MM.1S (cell line): Measurements from ENCODE around the gene PIWIL1.

Experiments
- DNase-seq: peaks from one replicate; pipeline ENCODE4 v3.0.0-alpha.2; 2015
- H2AFZ ChIP-seq: fragments of 300-600 bp; sonication (generic); 2 replicates; pipeline ENCODE4 v1.6.0; 2016; ENCODE audit warnings: antibody characterized with exemption, low read length
- H3F3A ChIP-seq: fragments of 300-600 bp; sonication (generic); 2 replicates; pipeline ENCODE4 v1.6.1; 2016; ENCODE audit warnings: mild to moderate bottlenecking, antibody characterized with exemption, low read length, moderate library complexity, mixed read lengths; ENCODE audit not compliant: insufficient read depth
- H3K27ac ChIP-seq: fragments of 300-600 bp; sonication (generic); 2 replicates; pipeline ENCODE4 v1.5.1; 2016; ENCODE audit warnings: mild to moderate bottlenecking, low read length
- H3K27me3 ChIP-seq: fragments of 300-600 bp; sonication (generic); replicated peaks from 2 replicates; pipeline ENCODE4 v1.6.0; 2016; ENCODE audit warnings: low read length; ENCODE audit not compliant: insufficient read depth
- H3K36me3 ChIP-seq: fragments of 300-600 bp; sonication (generic); replicated peaks from 2 replicates; pipeline ENCODE4 v1.6.1; 2016; ENCODE audit warnings: mild to moderate bottlenecking, low read length, mixed read lengths; ENCODE audit not compliant: insufficient read depth
- H3K4me1 ChIP-seq: fragments of 300-600 bp; sonication (generic); 2 replicates; pipeline ENCODE4 v1.6.1; 2016; ENCODE audit warnings: low read length, mixed read lengths
- H3K4me2 ChIP-seq: fragments of 300-600 bp; sonication (generic); 2 replicates; pipeline ENCODE4 v1.6.0; 2016; ENCODE audit warnings: low read depth, low read length
- H3K4me3 ChIP-seq: fragments of 300-600 bp; sonication (generic); 2 replicates; pipeline ENCODE4 v1.5.1; 2016; ENCODE audit warnings: low read length, mixed read lengths
- H3K79me2 ChIP-seq: fragments of 300-600 bp; sonication (generic); 2 replicates; pipeline ENCODE4 v1.6.1; 2016; ENCODE audit warnings: mixed run types, low read length, mixed read lengths
- H3K9ac ChIP-seq: fragments of 300-600 bp; sonication (generic); 2 replicates; pipeline ENCODE4 v1.6.1; 2016; ENCODE audit warnings: low read length, mixed read lengths
- H3K9me2 ChIP-seq: fragments of 300-600 bp; sonication (generic); replicated peaks from 2 replicates; pipeline ENCODE4 v1.6.1; 2016; ENCODE audit warnings: mild to moderate bottlenecking, low read length, mixed read lengths; ENCODE audit not compliant: insufficient read depth
- H3K9me3 ChIP-seq: fragments of 300-600 bp; sonication (generic); replicated peaks from 2 replicates; pipeline ENCODE4 v1.6.1; 2016; ENCODE audit warnings: mild to moderate bottlenecking, low read length, mixed read lengths; ENCODE audit not compliant: insufficient read depth
- H4K20me1 ChIP-seq: fragments of 300-600 bp; sonication (generic); 2 replicates; pipeline ENCODE4 v1.6.1; 2016; ENCODE audit warnings: mild to moderate bottlenecking, low read length, moderate library complexity, mixed read lengths; ENCODE audit not compliant: insufficient read depth
- EZH2 ChIP-seq: fragments of 300-600 bp; sonication (generic); optimal IDR thresholded peaks from 2 replicates; pipeline ENCODE3; 2017; ENCODE audit warnings: low read depth, mild to moderate bottlenecking, antibody characterized with exemption, low read length, mixed read lengths
- EZH2phosphoT487 ChIP-seq: fragments of 300-600 bp; sonication (generic); IDR thresholded peaks from 2 replicates; pipeline ENCODE4 v1.6.1; 2018; ENCODE audit warnings: antibody characterized with exemption, low read length
- TF ChIP-seq, protein P1 (sequence below): fragments of 300-600 bp; sonication (generic); IDR thresholded peaks from 2 replicates; pipeline ENCODE4 v1.5.1; 2016; ENCODE audit warnings: antibody characterized with exemption, low read length, mixed read lengths

Gene PIWIL1

DNA sequence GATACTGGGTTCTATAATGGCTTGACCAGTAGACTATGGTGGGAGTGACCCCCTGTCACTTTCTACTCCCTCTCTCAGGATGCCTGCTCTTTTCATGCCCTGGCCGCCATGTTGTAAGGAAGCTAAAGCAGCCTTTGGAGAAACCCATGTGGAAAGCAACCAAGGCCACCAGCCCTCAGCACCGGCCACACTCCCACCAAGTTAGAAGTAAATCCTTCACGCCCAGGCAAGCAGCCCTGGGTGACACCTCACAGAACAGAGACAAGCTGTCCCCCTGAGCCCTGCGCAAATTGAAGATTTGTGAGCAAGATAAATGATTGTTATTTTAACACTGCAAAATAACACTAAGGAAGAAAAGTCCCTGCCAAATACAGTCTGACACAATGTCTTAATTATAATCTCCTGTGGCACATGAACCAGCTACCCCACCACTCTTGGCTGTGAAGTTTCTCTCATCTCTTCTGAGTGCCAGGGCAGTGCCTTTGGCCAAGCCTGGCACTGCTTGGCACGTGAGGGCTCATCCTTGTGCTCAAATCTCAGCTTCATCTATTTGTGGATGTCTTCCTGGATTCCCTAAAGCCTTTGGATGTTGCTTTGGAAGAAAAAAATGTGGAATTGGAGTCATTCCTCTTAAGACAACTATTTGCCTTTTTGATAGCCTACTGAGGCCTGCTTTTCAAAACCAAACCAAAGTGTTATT, 39.2 kb upstream of the PIWIL1 start:
- H3F3A ChIP-seq, result no peaks in the 10 kb centered on the region
- TF ChIP-seq EZH2phosphoT487 (no peak), EZH2 (no peak)
- TF ChIP-seq, protein P1, sequence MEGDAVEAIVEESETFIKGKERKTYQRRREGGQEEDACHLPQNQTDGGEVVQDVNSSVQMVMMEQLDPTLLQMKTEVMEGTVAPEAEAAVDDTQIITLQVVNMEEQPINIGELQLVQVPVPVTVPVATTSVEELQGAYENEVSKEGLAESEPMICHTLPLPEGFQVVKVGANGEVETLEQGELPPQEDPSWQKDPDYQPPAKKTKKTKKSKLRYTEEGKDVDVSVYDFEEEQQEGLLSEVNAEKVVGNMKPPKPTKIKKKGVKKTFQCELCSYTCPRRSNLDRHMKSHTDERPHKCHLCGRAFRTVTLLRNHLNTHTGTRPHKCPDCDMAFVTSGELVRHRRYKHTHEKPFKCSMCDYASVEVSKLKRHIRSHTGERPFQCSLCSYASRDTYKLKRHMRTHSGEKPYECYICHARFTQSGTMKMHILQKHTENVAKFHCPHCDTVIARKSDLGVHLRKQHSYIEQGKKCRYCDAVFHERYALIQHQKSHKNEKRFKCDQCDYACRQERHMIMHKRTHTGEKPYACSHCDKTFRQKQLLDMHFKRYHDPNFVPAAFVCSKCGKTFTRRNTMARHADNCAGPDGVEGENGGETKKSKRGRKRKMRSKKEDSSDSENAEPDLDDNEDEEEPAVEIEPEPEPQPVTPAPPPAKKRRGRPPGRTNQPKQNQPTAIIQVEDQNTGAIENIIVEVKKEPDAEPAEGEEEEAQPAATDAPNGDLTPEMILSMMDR, result no peak
- H3K27me3 ChIP-seq, result no peaks in the 10 kb centered on the region

DNA sequence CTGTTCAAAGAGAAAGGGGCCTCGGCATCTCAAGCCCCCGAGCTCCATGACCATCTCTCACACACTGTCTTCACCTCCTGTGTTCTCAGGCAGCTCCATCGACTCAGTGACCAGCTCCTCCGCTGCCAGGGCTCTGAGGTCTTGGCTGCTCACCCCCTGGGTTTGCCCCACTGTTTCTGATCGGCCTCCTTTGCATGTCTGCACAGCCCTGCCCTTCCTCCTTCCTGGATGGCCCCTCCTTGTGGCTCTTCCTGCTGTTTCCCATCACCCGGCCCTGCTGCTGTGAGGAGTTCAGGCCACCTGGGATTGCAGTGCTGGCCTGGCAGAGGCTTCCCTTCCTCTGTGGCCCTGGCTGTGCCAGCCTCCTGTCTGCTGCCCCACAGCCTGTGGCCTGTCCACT, 38.1 kb upstream of the PIWIL1 start:
- H2AFZ ChIP-seq, result no peak overlapping the region
- no peaks in the 10 kb centered on the region for H4K20me1 ChIP-seq
- H3K9me3 ChIP-seq, result no peaks in the 10 kb centered on the region
- no peaks in the 10 kb centered on the region for H3K27me3 ChIP-seq
- no peak for DNase-seq
- H3K79me2 ChIP-seq, result no peaks in the 10 kb centered on the region
- H3K27ac ChIP-seq, result no peak overlapping the region
- H3K4me1 ChIP-seq, result no peaks in the 10 kb centered on the region
- H3K4me3 ChIP-seq, result no peak overlapping the region
- TF ChIP-seq EZH2 (no peak), EZH2phosphoT487 (no peak)
- TF ChIP-seq, protein P1, result no peak
- no peaks in the 10 kb centered on the region for H3K9me2 ChIP-seq
- H3K9ac ChIP-seq, result no peak overlapping the region
- H3K4me2 ChIP-seq, result no peak overlapping the region
- no peaks in the 10 kb centered on the region for H3F3A ChIP-seq
- H3K36me3 ChIP-seq, result no peaks in the 10 kb centered on the region

More for the DNA sequence above, 39.2 kb upstream of the PIWIL1 start:
- H3K79me2 ChIP-seq, result no peaks in the 10 kb centered on the region
- H3K36me3 ChIP-seq, result no peaks in the 10 kb centered on the region
- no peaks in the 10 kb centered on the region for H3K9me2 ChIP-seq
- no peak overlapping the region for H3K27ac ChIP-seq
- no peak overlapping the region for H3K4me2 ChIP-seq
- H3K9ac ChIP-seq, result no peak overlapping the region
- H3K4me1 ChIP-seq, result no peaks in the 10 kb centered on the region
- no peak overlapping the region for H3K4me3 ChIP-seq
- no peaks in the 10 kb centered on the region for H4K20me1 ChIP-seq
- H3K9me3 ChIP-seq, result no peaks in the 10 kb centered on the region
- H2AFZ ChIP-seq, result no peak overlapping the region
- DNase-seq, result no peak

DNA sequence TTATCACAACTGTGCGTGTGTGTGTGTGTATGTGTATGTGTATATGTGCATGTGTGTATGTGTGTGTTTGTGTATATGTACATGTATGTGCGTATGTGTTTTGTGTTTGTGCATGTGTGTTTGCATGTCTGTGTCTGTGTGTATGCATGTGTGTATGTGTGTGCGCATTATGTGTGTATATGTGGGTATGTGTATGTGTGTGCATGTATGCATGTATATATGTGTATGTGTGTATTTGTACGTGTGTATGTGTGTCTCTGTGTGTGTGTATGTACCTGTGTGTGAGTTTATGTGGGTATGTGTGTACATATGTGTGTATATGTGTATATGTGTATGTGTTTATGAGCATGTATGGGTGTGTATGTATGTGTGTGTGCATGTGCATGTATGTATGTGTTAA, 37.6 kb upstream of the PIWIL1 start:
- no peak for DNase-seq
- no peak overlapping the region for H2AFZ ChIP-seq
- H3K9me2 ChIP-seq, result no peaks in the 10 kb centered on the region
- H3K27ac ChIP-seq, result no peak overlapping the region
- no peak overlapping the region for H3K4me2 ChIP-seq
- H3F3A ChIP-seq, result no peaks in the 10 kb centered on the region
- no peaks in the 10 kb centered on the region for H3K36me3 ChIP-seq
- no peaks in the 10 kb centered on the region for H3K79me2 ChIP-seq
- TF ChIP-seq EZH2 (no peak), EZH2phosphoT487 (no peak)
- TF ChIP-seq, protein P1, result no peak
- no peaks in the 10 kb centered on the region for H3K4me1 ChIP-seq
- H4K20me1 ChIP-seq, result no peaks in the 10 kb centered on the region
- H3K4me3 ChIP-seq, result no peak overlapping the region
- no peaks in the 10 kb centered on the region for H3K27me3 ChIP-seq
- no peaks in the 10 kb centered on the region for H3K9me3 ChIP-seq
- H3K9ac ChIP-seq, result no peak overlapping the region
